Smooth muscle cell (in vitro differentiated cells): Measurements from ENCODE around the gene MASP1. TPM values are rescaled to one million over a fixed set of nuclear protein-coding genes. Genes with fewer than 3 reads are reported as not detected.

ENCODE experiments used
- DNase-seq: peaks from one replicate; lab custom pipeline; 2025; ENCODE audit not compliant: unreplicated experiment; lab: John Stamatoyannopoulos, UW
- H2AFZ ChIP-seq: fragments of 200-600 bp; sonication (generic); 2 replicates; pipeline ENCODE4 v1.6.0; 2016; ENCODE audit warnings: antibody characterized with exemption, low read depth, mild to moderate bottlenecking
- H3F3A ChIP-seq: fragments of 200-600 bp; sonication (generic); 2 replicates; pipeline ENCODE4 v1.6.0; 2017; ENCODE audit warnings: antibody characterized with exemption, low read depth
- H3K27ac ChIP-seq: fragments of 200-600 bp; sonication (generic); 2 replicates; pipeline ENCODE4 v1.5.1; 2016; ENCODE audit warnings: low read depth, mild to moderate bottlenecking
- H3K27me3 ChIP-seq: fragments of 200-600 bp; sonication (generic); 2 replicates; pipeline ENCODE4 v1.6.1; 2016; ENCODE audit warnings: low read depth, mild to moderate bottlenecking
- H3K36me3 ChIP-seq: fragments of 200-600 bp; sonication (generic); 2 replicates; pipeline ENCODE4 v1.5.1; 2016; ENCODE audit warnings: low read depth
- H3K4me1 ChIP-seq: fragments of 200-600 bp; sonication (generic); 2 replicates; pipeline ENCODE4 v1.5.1; 2016; ENCODE audit warnings: low read depth
- H3K4me2 ChIP-seq: fragments of 200-600 bp; sonication (generic); 2 replicates; pipeline ENCODE4 v1.6.0; 2016; ENCODE audit warnings: mild to moderate bottlenecking
- H3K4me3 ChIP-seq: fragments of 200-600 bp; sonication (generic); 2 replicates; pipeline ENCODE4 v1.5.1; 2016; ENCODE audit warnings: mild to moderate bottlenecking
- H3K79me2 ChIP-seq: fragments of 200-600 bp; sonication (generic); 2 replicates; pipeline ENCODE4 v1.6.0; 2016; ENCODE audit warnings: low read depth, mild to moderate bottlenecking
- H3K9ac ChIP-seq: fragments of 200-600 bp; sonication (generic); 2 replicates; pipeline ENCODE4 v1.6.0; 2016; ENCODE audit warnings: low read depth
- H3K9me3 ChIP-seq: fragments of 200-600 bp; sonication (generic); replicated peaks from 2 replicates; pipeline ENCODE4 v1.5.1; 2016; ENCODE audit warnings: low read depth
- H4K20me1 ChIP-seq: fragments of 200-600 bp; sonication (generic); 2 replicates; pipeline ENCODE4 v1.6.0; 2016; ENCODE audit warnings: low read depth
- CTCF ChIP-seq: fragments of 200-600 bp; sonication (generic); IDR thresholded peaks from 2 replicates; pipeline ENCODE4 v1.5.1; 2017; ENCODE audit warnings: borderline replicate concordance, mild to moderate bottlenecking, antibody characterized with exemption; ENCODE audit not compliant: insufficient read depth, poor library complexity, severe bottlenecking
- WGBS: methylation state at CpG from one replicate; pipeline ENCODE4 v1.1.7; 2016; ENCODE audit warnings: low lambda C conversion rate; 5-methylcytosine and 5-hydroxymethylcytosine counted together
- polyA plus RNA-seq: library from polyadenylated mRNA; unstranded; fragments of >200 nt; fragmentation: Nextera tagmentation; extraction: Ambion mirVana; gene quantifications from 2 replicates; pipeline ENCODE4 v1.2.1, GENCODE V29; 2016
- total RNA-seq: library from RNA; depleted of rRNA; stranded (reverse); fragments of >200 nt; gene quantifications from 2 replicates; pipeline ENCODE4 v1.2.3, GENCODE V29; 2014

MASP1 gene
- total and polyA plus RNA-seq, 2 experiments from 2014 or later, result 46.7 to 54.0 TPM

GRCh38 chr3:187198490-187198889 lies 93.0 kb downstream of the MASP1 start:
- 97% methylated on average over 4 of the region's 4 CpGs for WGBS
- Histone ChIP-seq H4K20me1 (no peaks in the 10 kb centered on the region), H3K4me1 (no peaks in the 10 kb centered on the region), H3K79me2 (no peaks in the 10 kb centered on the region), H3F3A (no peaks in the 10 kb centered on the region), H3K4me2 (no peak overlapping the region), H3K36me3 (no peaks in the 10 kb centered on the region), H2AFZ (no peak overlapping the region), H3K27ac (no peak overlapping the region), H3K9me3 (no peaks in the 10 kb centered on the region), H3K9ac (no peak overlapping the region), H3K27me3 (no peaks in the 10 kb centered on the region), H3K4me3 (no peak overlapping the region)
- TF ChIP-seq CTCF, result no peak
- DNase-seq, result no peak

- no peak for DNase-seq
- no peak within 1 kb of the TSS for H3K4me3 ChIP-seq
- TF ChIP-seq CTCF, result no peak
- no peak within 1 kb of the TSS for H3K27ac ChIP-seq
- no peaks in the 10 kb centered on the region for H3K4me1 ChIP-seq
- no peaks in the 10 kb centered on the region for H4K20me1 ChIP-seq
- no peak within 1 kb of the TSS for H3K9ac ChIP-seq
- no peaks in the 10 kb centered on the region for H3K27me3 ChIP-seq
- no peaks in the 10 kb centered on the region for H3F3A ChIP-seq
- no peak within 1 kb of the TSS for H3K4me2 ChIP-seq
- WGBS, result 92% methylated on average over 8 of the region's 8 CpGs
- H3K79me2 ChIP-seq, result no peaks in the 10 kb centered on the region
- H2AFZ ChIP-seq, result no peak within 1 kb of the TSS
- H3K9me3 ChIP-seq, result no peaks in the 10 kb centered on the region
- no peaks in the 10 kb centered on the region for H3K36me3 ChIP-seq
These were observed 94.2 kb downstream of the MASP1 start, which contains the start of gene RTP1 for GRCh38 chr3:187197335-187197649. RTP1 (plus strand) TSS chr3:187197486; CDS start chr3:187197516, 30 bp downstream.

- no peak overlapping the region for H2AFZ ChIP-seq
- H3K4me3 ChIP-seq, result no peak overlapping the region
- H3K9ac ChIP-seq, result no peak overlapping the region
- no peaks in the 10 kb centered on the region for H3K79me2 ChIP-seq
- 95% methylated on average over 7 of the region's 7 CpGs for WGBS
- DNase-seq, result no peak
- H3K27ac ChIP-seq, result no peak overlapping the region
- H3K4me1 ChIP-seq, result no peaks in the 10 kb centered on the region
- no peaks in the 10 kb centered on the region for H3F3A ChIP-seq
- H3K9me3 ChIP-seq, result no peaks in the 10 kb centered on the region
- no peaks in the 10 kb centered on the region for H4K20me1 ChIP-seq
- no peak overlapping the region for H3K4me2 ChIP-seq
- no peaks in the 10 kb centered on the region for H3K27me3 ChIP-seq
- TF ChIP-seq CTCF, result no peak
- H3K36me3 ChIP-seq, result no peaks in the 10 kb centered on the region
These were observed 94.8 kb downstream of the MASP1 start for GRCh38 chr3:187196573-187197334.

GRCh38 chr3:187193181-187193580 lies 98.4 kb downstream of the MASP1 start:
- Histone ChIP-seq H3K36me3 (no peaks in the 10 kb centered on the region), H3K79me2 (no peaks in the 10 kb centered on the region), H2AFZ (no peak overlapping the region), H3K4me2 (no peak overlapping the region), H3K27ac (no peak overlapping the region), H4K20me1 (no peaks in the 10 kb centered on the region), H3K4me1 (peaks cover 3% of the 10 kb centered on the region), H3K9me3 (no peaks in the 10 kb centered on the region), H3K27me3 (no peaks in the 10 kb centered on the region), H3K9ac (no peak overlapping the region), H3F3A (no peaks in the 10 kb centered on the region), H3K4me3 (no peak overlapping the region)
- no peak for TF ChIP-seq CTCF
- DNase-seq, result no peak
